HCT116 (cell line): ENCODE data around the gene DCDC2C. TPM values are rescaled to one million over a fixed set of nuclear protein-coding genes. Genes with fewer than 3 reads are reported as not detected.

Source experiments
- ATAC-seq: fragments of 200-7000 bp; cut with Tn5 transposase; 2 replicates; pipeline ENCODE4 v1.9.1; 2020; ENCODE audit warnings: mild to moderate bottlenecking, moderate library complexity
- BruUV-seq: library from RNA; stranded (reverse); fragments of 400-500 nt; replicated peaks from 2 replicates; lab custom pipeline; 2021; lab: Mats Ljungman, UMichigan
- CTCF ChIA-PET: fragments of 300-600 bp; sonication (Branson Sonifier 250); formaldehyde crosslinking; loops from one replicate; lab custom pipeline; 2021; ENCODE audit warnings: antibody characterized with exemption; lab: Charles Lee
- POLR2A ChIA-PET: fragments of 300-600, 350-600 bp; sonication (Branson Sonifier 250); formaldehyde crosslinking; loops from one replicate; lab custom pipeline; 2021; ENCODE audit warnings: antibody characterized with exemption; lab: Charles Lee
- RAD21 ChIA-PET, 2 experiments: fragments of 300-600 bp; sonication (Branson Sonifier 250); formaldehyde crosslinking; loops; one replicate each; lab custom pipeline; 2023; ENCODE audit warnings: low total read pairs in 2 of 2; ENCODE audit not compliant: uncharacterized antibody in 2 of 2, unreplicated experiment in 2 of 2, low non-redundant PET in 1 of 2; lab: Charles Lee
- DNase-seq: peaks from one replicate; pipeline ENCODE4 v3.0.0-alpha.2; 2010; ENCODE audit warnings: low read depth, low spot score
- H2AFZ ChIP-seq: fragments of 200-600 bp; shearing (Covaris generic), sonication (generic); 2 replicates; pipeline ENCODE4 v1.6.1; 2017; ENCODE audit warnings: low read depth, mixed run types, mixed read lengths, antibody characterized with exemption, low read length; ENCODE audit not compliant: poor library complexity, severe bottlenecking
- H3K27ac ChIP-seq: 2 replicates; pipeline ENCODE4 v1.5.1; 2012; ENCODE audit warnings: low read depth, low read length
- H3K27me3 ChIP-seq: fragments of 200-600 bp; sonication (generic); 2 replicates; pipeline ENCODE4 v1.6.1; 2016; ENCODE audit warnings: mixed run types, low read length, mixed read lengths; ENCODE audit not compliant: insufficient read depth
- H3K36me3 ChIP-seq, 2 experiments: fragments of 200-500 bp in 1 of 2; fragments of 200-600 bp in 1 of 2; sonication (Bioruptor generic) in 1 of 2; sonication (generic) in 1 of 2; 2 replicates each; pipeline versions ENCODE4 v1.5.1 to v1.6.1; 2014 to 2016; ENCODE audit warnings: low read length in 2 of 2, inconsistent platforms in 1 of 2, mixed read lengths in 1 of 2, mixed run types in 1 of 2; ENCODE audit not compliant: insufficient read depth in 2 of 2, control insufficient read depth in 1 of 2
- H3K4me1 ChIP-seq, 2 experiments: fragments of 200-600 bp in 1 of 2; sonication (generic) in 1 of 2; 2 replicates each; pipeline versions ENCODE4 v1.5.1 to v1.6.1; 2012 to 2017; ENCODE audit warnings: low read length in 2 of 2, inconsistent platforms in 1 of 2, mild to moderate bottlenecking in 1 of 2, mixed read lengths in 1 of 2, mixed run types in 1 of 2, moderate library complexity in 1 of 2; ENCODE audit not compliant: insufficient read depth in 2 of 2, control insufficient read depth in 1 of 2
- H3K4me2 ChIP-seq: fragments of 200-600 bp; sonication (generic); 2 replicates; pipeline ENCODE4 v1.6.1; 2017; ENCODE audit warnings: mixed run types, low read length, mixed read lengths
- H3K4me3 ChIP-seq, 2 experiments: fragments of 200-600 bp in 1 of 2; sonication (generic) in 1 of 2; replicated peaks in 1 of 2; 2 replicates each; pipeline ENCODE4 v1.5.1; 2011 to 2016; ENCODE audit warnings: low read length in 2 of 2, control low read depth in 1 of 2, low read depth in 1 of 2, mild to moderate bottlenecking in 1 of 2, mixed read lengths in 1 of 2, mixed run types in 1 of 2
- H3K79me2 ChIP-seq: fragments of 200-600 bp; sonication (generic); 2 replicates; pipeline ENCODE4 v1.6.1; 2017; ENCODE audit warnings: mild to moderate bottlenecking, mixed run types, low read length, moderate library complexity, mixed read lengths; ENCODE audit not compliant: insufficient read depth
- H3K9ac ChIP-seq: fragments of 200-600 bp; sonication (generic); 2 replicates; pipeline ENCODE4 v1.6.1; 2016; ENCODE audit warnings: low read length, mixed read lengths
- H3K9me2 ChIP-seq: fragments of 200-600 bp; sonication (generic), shearing (Covaris generic); 2 replicates; pipeline ENCODE4 v1.6.1; 2017; ENCODE audit warnings: mixed run types, mild to moderate bottlenecking, moderate library complexity; ENCODE audit not compliant: insufficient read depth
- H3K9me3 ChIP-seq, 2 experiments: fragments of 200-500 bp in 1 of 2; fragments of 200-600 bp in 1 of 2; sonication (Bioruptor generic) in 1 of 2; sonication (generic) in 1 of 2; 2 replicates each; pipeline ENCODE4 v1.6.1; 2014 to 2017; ENCODE audit warnings: low read length in 2 of 2, mixed read lengths in 2 of 2, inconsistent platforms in 1 of 2, low read depth in 1 of 2, mild to moderate bottlenecking in 1 of 2, mixed run types in 1 of 2, moderate library complexity in 1 of 2; ENCODE audit not compliant: control insufficient read depth in 1 of 2, insufficient read depth in 1 of 2
- H4K20me1 ChIP-seq: fragments of 200-600 bp; sonication (generic), shearing (Covaris generic); 2 replicates; pipeline ENCODE4 v1.6.1; 2017; ENCODE audit warnings: mixed run types, mild to moderate bottlenecking, moderate library complexity; ENCODE audit not compliant: insufficient read depth
- ELF1 ChIP-seq: IDR thresholded peaks from 2 replicates; pipeline ENCODE4 v1.6.1; 2012; ENCODE audit warnings: low read depth, borderline replicate concordance
- EZH2 ChIP-seq: fragments of 200-600 bp; sonication (generic); IDR thresholded peaks from 2 replicates; pipeline ENCODE4 v1.6.1; 2017; ENCODE audit warnings: antibody characterized with exemption, mixed run types
- MAX ChIP-seq: IDR thresholded peaks from 2 replicates; pipeline ENCODE4 v1.6.1; 2012
- SIN3A ChIP-seq: IDR thresholded peaks from 2 replicates; pipeline ENCODE4 v1.6.1; 2012; ENCODE audit warnings: low read depth
- TCF7L2 ChIP-seq: IDR thresholded peaks from 2 replicates; pipeline ENCODE4 v1.7.0; 2011; ENCODE audit warnings: borderline replicate concordance, inconsistent platforms; ENCODE audit not compliant: insufficient read depth, insufficient read length; ENCODE audit errors: extremely low read depth
- intact Hi-C: fragments of 100-400 bp; cut with micrococcal nuclease; formaldehyde crosslinking; loops from 2 replicates; pipeline ENCODE4 v1.10.0; 2022
- total RNA-seq: library from RNA; stranded (reverse); gene quantifications from one replicate; pipeline ENCODE4 v1.2.1, GENCODE V29; 2021; ENCODE audit not compliant: unreplicated experiment

The DCDC2C gene
- total RNA-seq, 1 experiment from 2014 or later, result not detected

GRCh38 chr2:3774336-3774735 lies 71.0 kb downstream of the DCDC2C start:
- H3K4me1 ChIP-seq, result no peaks in the 10 kb centered on the region
- H2AFZ ChIP-seq, result no peak overlapping the region
- no peaks in the 10 kb centered on the region for H4K20me1 ChIP-seq
- H3K9me2 ChIP-seq, result no peaks in the 10 kb centered on the region
- peaks cover 46% of the 10 kb centered on the region for H3K27me3 ChIP-seq
- no peak for TF ChIP-seq MAX
- no peak for TF ChIP-seq EZH2
- no peak for TF ChIP-seq SIN3A
- TF ChIP-seq TCF7L2, result no peak
- TF ChIP-seq ELF1, result no peak
- H3K9ac ChIP-seq, result no peak overlapping the region
- no peaks in the 10 kb centered on the region for H3K9me3 ChIP-seq
- ChIA-PET RAD21 (no interaction called here), CTCF (no interaction called here), POLR2A (no interaction called here)
- H3K36me3 ChIP-seq, result no peaks in the 10 kb centered on the region
- H3K79me2 ChIP-seq, result no peaks in the 10 kb centered on the region
- DNase-seq (no peak), ATAC-seq (no peak)
- H3K4me3 ChIP-seq, result no peak overlapping the region
- H3K27ac ChIP-seq, result no peak overlapping the region
- intact Hi-C loops, result no loop called here
- BruUV-seq, result no TSS peak
- no peak overlapping the region for H3K4me2 ChIP-seq

DNA sequence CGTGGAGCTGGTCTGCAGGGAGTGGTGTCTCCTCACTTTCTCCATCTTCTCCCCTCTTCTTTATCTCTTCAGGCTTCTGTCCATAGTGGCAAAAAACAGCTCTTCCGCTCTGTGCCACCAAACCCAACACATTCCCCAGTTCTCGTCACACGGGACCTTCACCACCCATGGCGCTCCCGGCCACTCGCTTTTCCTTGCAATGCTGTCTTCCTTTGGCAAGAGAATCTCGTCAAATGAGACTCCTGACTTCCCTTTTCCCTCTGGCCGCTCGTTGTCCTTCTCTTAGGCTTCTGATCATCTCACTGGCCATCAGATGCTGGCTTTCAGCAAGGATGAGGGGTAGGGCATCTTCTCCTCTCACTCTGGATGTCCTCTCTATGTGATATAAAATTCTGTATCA lies 72.9 kb downstream of the DCDC2C start:
- Histone ChIP-seq H3K9me2 (no peaks in the 10 kb centered on the region), H3K79me2 (no peaks in the 10 kb centered on the region), H3K4me2 (no peak overlapping the region), H3K9ac (no peak overlapping the region), H3K4me3 (no peak overlapping the region), H4K20me1 (no peaks in the 10 kb centered on the region), H3K27ac (no peak overlapping the region), H3K27me3 (peaks cover 32% of the 10 kb centered on the region), H2AFZ (no peak overlapping the region), H3K36me3 (no peaks in the 10 kb centered on the region), H3K4me1 (peaks cover 0 to 4% of the 10 kb centered on the region in 2 experiments; a peak in 1 of 4 replicates), H3K9me3 (no peaks in the 10 kb centered on the region)
- ChIA-PET RAD21 (no interaction called here), CTCF (no interaction called here), POLR2A (no interaction called here)
- ATAC-seq (no peak), DNase-seq (no peak)
- no TSS peak for BruUV-seq
- TF ChIP-seq TCF7L2 (no peak), SIN3A (no peak)
- intact Hi-C loops, result no loop called here
